ENCODE results near the gene UBE2D1. TPM values are rescaled to one million over a fixed set of nuclear protein-coding genes. Genes with fewer than 3 reads are reported as not detected.

The UBE2D1 gene
- total RNA-seq, 2 donors from 2014 or later = 9.8 to 11.4 TPM

GRCh38 chr10:58400609-58401008 lies 65.8 kb downstream of the UBE2D1 start:
- H3K27me3 ChIP-seq (replicated peaks; ENCODE audit: insufficient read depth) = no peaks in the 10 kb centered on the region
- no peak overlapping the region for H3K27ac ChIP-seq
- TF ChIP-seq POLR2AphosphoS5 (IDR thresholded peaks at IDR 0.05) (no peak), CTCF (IDR thresholded peaks at IDR 0.05) (no peak), POLR2A (IDR thresholded peaks at IDR 0.05) (no peak)
- DNase-seq (ENCODE audit: low spot score) = no peak
- no peak overlapping the region for H3K4me3 ChIP-seq
- no peaks in the 10 kb centered on the region for H3K9me3 ChIP-seq
- 20% methylated on average over 1 of the region's 1 CpG for WGBS
- H3K4me1 ChIP-seq (replicated peaks) = no peaks in the 10 kb centered on the region
- no peaks in the 10 kb centered on the region for H3K36me3 ChIP-seq
- intact Hi-C loops (cut with DNase I) = no loop called here

GRCh38 chr10:58404001-58404400 lies 69.2 kb downstream of the UBE2D1 start:
- TF ChIP-seq POLR2A (IDR thresholded peaks at IDR 0.05) (no peak), CTCF (IDR thresholded peaks at IDR 0.05) (no peak), POLR2AphosphoS5 (IDR thresholded peaks at IDR 0.05) (no peak)
- 89% methylated on average over 2 of the region's 2 CpGs for WGBS
- DNase-seq (ENCODE audit: low spot score) = no peak
- Histone ChIP-seq H3K27ac (no peak overlapping the region), H3K36me3 (no peaks in the 10 kb centered on the region), H3K27me3 (replicated peaks; ENCODE audit: insufficient read depth) (no peaks in the 10 kb centered on the region), H3K4me1 (replicated peaks) (no peaks in the 10 kb centered on the region), H3K9me3 (no peaks in the 10 kb centered on the region), H3K4me3 (no peak overlapping the region)
- intact Hi-C loops (cut with DNase I) = no loop called here

- intact Hi-C loops (cut with DNase I) = loop anchor here (10.0 kb wide), 1 partner anchor 555 kb away; no protein-coding TSS in a partner anchor
- no peak for DNase-seq (ENCODE audit: low spot score)
- TF ChIP-seq CTCF (IDR thresholded peaks at IDR 0.05) = no peak
- TF ChIP-seq POLR2AphosphoS5 (IDR thresholded peaks at IDR 0.05) = no peak
- no peak for TF ChIP-seq POLR2A (IDR thresholded peaks at IDR 0.05)
- Histone ChIP-seq H3K9me3 (no peaks in the 10 kb centered on the region), H3K27ac (no peak overlapping the region), H3K27me3 (replicated peaks; ENCODE audit: insufficient read depth) (no peaks in the 10 kb centered on the region), H3K4me3 (no peak overlapping the region), H3K4me1 (replicated peaks) (no peaks in the 10 kb centered on the region), H3K36me3 (no peaks in the 10 kb centered on the region)
- WGBS = 66% methylated on average over 4 of the region's 4 CpGs
These were observed 75.3 kb downstream of the UBE2D1 start for GRCh38 chr10:58409956-58410610.

GRCh38 chr10:58412502-58412961 lies 77.7 kb downstream of the UBE2D1 start:
- TF ChIP-seq CTCF (IDR thresholded peaks at IDR 0.05) (no peak), POLR2AphosphoS5 (IDR thresholded peaks at IDR 0.05) (no peak), POLR2A (IDR thresholded peaks at IDR 0.05) (no peak)
- intact Hi-C loops (cut with DNase I) = loop anchor here (10.0 kb wide), 1 partner anchor 552 kb away; no protein-coding TSS in a partner anchor
- 62% methylated on average over 2 of the region's 2 CpGs for WGBS

More at GRCh38 chr10:58412502-58412961, 77.7 kb downstream of the UBE2D1 start:
- DNase-seq (ENCODE audit: low spot score) = no peak
- Histone ChIP-seq H3K27me3 (replicated peaks; ENCODE audit: insufficient read depth) (no peaks in the 10 kb centered on the region), H3K27ac (no peak overlapping the region), H3K4me1 (replicated peaks) (no peaks in the 10 kb centered on the region), H3K9me3 (no peaks in the 10 kb centered on the region), H3K36me3 (no peaks in the 10 kb centered on the region), H3K4me3 (no peak overlapping the region)

Measured in prostate gland (tissue), 2 donors.